Raji (cell line): ENCODE results near the gene NINJ1.

Experiments used
- POLR2A ChIP-seq: IDR thresholded peaks from 2 replicates; pipeline ENCODE4 v1.6.1; 2011; ENCODE audit warnings: low read depth, low read length, control low read depth; ENCODE audit not compliant: insufficient read depth

The NINJ1 gene

GRCh38 chr9:93081081-93081529 lies 52.9 kb downstream of the NINJ1 start:
- TF ChIP-seq POLR2A: no peak

- TF ChIP-seq POLR2A: no peak
Measured at GRCh38 chr9:93080406-93080805, 53.6 kb downstream of the NINJ1 start.

GRCh38 chr9:93079371-93079770 lies 54.7 kb downstream of the NINJ1 start:
- TF ChIP-seq POLR2A: no peak

- no peak for TF ChIP-seq POLR2A
Measured at GRCh38 chr9:93077811-93078210, 56.2 kb downstream of the NINJ1 start.

GRCh38 chr9:93077367-93077766 lies 56.7 kb downstream of the NINJ1 start:
- no peak for TF ChIP-seq POLR2A

- TF ChIP-seq POLR2A: no peak
Measured at GRCh38 chr9:93076792-93077128, 57.3 kb downstream of the NINJ1 start.

- TF ChIP-seq POLR2A: no peak
Measured at GRCh38 chr9:93076101-93076791, 57.8 kb downstream of the NINJ1 start.

GRCh38 chr9:93072383-93072795 lies 61.7 kb downstream of the NINJ1 start:
- no peak for TF ChIP-seq POLR2A
